ENCODE measurements around the gene LPCAT2.
"Not testable (repeated sequence)": the region's sequence is repeated elsewhere in the genome, so short reads cannot be mapped to it uniquely, and the experiment has no call there.

The LPCAT2 gene

DNA sequence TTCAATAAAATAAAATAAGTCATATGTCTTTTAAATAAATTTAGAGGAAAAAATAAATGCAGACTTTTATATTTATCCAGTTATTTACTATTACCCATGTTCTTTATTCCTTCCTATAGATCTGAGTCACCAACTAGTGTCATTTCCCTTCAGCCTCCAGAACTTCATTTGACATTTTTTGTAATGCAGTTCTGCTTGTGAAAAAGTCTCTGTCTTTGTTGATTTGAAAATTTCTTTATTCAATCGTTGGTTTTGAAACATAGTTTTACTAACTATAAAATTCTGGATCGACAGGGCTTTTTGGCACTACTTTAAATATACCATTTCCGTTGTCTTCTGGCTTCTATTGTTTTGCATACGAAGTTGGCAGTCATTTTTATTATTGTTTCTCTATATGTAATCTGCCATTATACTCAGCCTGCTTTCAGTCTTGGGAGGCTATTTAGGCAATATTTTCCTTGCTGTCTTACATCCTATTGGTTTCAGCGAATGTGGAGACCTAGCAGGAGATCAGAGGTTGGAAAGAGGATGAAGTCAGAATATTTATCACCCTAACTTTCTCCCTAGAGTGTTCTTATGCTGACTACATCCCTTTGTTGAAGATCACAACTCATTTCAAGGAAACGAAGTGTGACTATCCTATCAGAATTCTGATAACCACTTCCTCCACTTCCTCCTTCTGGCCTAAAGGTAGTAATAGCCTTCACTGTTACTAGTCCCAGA, 104.9 kb downstream of the LPCAT2 start:
- TF ChIP-seq, protein P1, sequence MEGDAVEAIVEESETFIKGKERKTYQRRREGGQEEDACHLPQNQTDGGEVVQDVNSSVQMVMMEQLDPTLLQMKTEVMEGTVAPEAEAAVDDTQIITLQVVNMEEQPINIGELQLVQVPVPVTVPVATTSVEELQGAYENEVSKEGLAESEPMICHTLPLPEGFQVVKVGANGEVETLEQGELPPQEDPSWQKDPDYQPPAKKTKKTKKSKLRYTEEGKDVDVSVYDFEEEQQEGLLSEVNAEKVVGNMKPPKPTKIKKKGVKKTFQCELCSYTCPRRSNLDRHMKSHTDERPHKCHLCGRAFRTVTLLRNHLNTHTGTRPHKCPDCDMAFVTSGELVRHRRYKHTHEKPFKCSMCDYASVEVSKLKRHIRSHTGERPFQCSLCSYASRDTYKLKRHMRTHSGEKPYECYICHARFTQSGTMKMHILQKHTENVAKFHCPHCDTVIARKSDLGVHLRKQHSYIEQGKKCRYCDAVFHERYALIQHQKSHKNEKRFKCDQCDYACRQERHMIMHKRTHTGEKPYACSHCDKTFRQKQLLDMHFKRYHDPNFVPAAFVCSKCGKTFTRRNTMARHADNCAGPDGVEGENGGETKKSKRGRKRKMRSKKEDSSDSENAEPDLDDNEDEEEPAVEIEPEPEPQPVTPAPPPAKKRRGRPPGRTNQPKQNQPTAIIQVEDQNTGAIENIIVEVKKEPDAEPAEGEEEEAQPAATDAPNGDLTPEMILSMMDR (IDR thresholded peaks at IDR 0.05; ENCODE audit: control extremely low read depth, extremely low read depth, low read depth, missing control alignments) = no peak
- ChIA-PET CTCF (no interaction called here), POLR2A (no interaction called here)
- no peak for DNase-seq (ENCODE audit: extremely low spot score)

DNA sequence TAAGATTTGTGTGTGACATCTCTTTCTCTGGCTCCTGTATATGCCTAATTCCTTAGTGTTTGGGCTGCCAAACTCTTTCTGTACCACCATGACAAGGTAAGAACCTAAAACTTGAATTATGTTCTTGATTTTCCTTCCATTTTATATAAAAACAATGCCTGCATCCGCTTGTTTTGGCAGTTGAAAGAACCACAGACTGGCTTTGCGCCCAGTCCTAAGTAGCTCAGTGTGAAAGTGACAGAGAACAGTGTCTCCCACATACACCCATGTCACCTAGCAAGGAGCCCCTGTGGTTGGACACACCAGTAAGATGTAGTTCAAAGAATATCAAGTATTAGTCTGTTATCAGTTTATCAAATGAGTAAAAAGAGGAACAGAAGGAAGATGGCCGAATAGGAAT, 106.2 kb downstream of the LPCAT2 start:
- TF ChIP-seq, protein P1 (IDR thresholded peaks at IDR 0.05; ENCODE audit: control extremely low read depth, extremely low read depth, low read depth, missing control alignments) = no peak
- DNase-seq (ENCODE audit: extremely low spot score) = no peak
- ChIA-PET CTCF (no interaction called here), POLR2A (no interaction called here)

DNA sequence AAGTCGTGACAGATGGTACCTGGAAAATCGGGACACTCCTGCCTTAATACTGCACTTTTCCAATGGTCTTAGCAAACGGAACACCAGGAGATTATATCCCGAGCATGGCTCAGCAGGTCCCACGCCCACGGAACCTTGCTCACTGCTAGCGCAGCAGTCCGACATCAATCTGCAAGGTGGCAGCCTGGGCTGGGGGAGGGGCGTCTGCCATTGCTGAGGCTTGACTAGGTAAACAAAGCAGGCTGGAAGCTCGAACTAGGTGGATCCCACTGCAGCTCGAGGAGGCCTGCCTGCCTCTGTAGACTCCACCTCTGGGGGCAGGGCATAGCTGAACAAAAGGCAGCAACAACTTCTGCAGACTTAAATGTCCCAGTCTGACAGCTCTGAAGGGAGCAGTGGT, 106.8 kb downstream of the LPCAT2 start:
- DNase-seq (ENCODE audit: extremely low spot score); POLR2A ChIA-PET; CTCF ChIA-PET: not testable (repeated sequence)

DNA sequence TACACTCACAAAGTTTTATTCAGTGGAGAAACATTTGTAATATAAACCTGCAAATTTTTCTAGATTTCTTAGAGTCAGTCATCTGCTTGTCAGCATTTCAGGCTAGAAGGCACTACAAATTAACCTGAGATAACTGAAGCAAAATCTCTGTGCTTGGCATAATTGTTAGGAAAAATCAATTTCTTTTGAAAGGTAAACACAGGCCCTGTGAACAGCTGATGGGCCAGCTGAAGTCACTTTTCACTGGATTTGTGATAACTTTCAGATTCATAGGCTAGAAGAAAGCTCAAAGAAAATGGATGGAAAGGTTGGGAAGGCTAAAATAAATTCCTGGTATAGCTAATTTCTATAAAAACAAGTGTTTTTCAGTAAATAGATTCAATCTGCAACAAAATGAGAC, 112.9 kb downstream of the LPCAT2 start:
- DNase-seq (ENCODE audit: extremely low spot score) = no peak
- ChIA-PET CTCF (interaction anchor here (1.3 kb wide), 1 partner anchor 12 kb away, joined by 3 read pairs; no protein-coding TSS in a partner anchor), POLR2A (no interaction called here)
- TF ChIP-seq, protein P1 (IDR thresholded peaks at IDR 0.05; ENCODE audit: control extremely low read depth, extremely low read depth, low read depth, missing control alignments) = no peak

DNA sequence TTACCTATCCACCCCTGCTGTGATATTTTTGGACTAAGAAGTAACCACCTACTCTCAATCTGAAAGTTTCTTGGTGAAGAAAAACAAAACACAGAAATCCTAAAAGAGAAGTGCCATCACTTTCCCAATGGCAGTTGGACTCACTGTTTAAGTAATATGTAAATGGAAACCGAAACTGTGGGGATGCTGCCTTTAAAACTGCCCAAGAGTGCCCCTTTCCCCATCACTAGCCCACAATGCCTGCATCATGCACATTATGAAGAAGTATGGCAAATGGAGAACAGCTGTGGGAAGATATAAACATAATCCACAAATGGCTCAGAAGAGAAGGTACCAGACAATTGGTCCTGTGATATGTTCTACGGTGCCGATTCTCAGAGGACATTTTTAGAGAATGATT, 113.4 kb downstream of the LPCAT2 start:
- POLR2A ChIA-PET = no interaction called here
- TF ChIP-seq, protein P1 (IDR thresholded peaks at IDR 0.05; ENCODE audit: control extremely low read depth, extremely low read depth, low read depth, missing control alignments) = no peak
- DNase-seq (ENCODE audit: extremely low spot score) = no peak
- CTCF ChIA-PET = interaction anchor here (1.3 kb wide), 1 partner anchor 12 kb away, joined by 3 read pairs; no protein-coding TSS in a partner anchor

DNA sequence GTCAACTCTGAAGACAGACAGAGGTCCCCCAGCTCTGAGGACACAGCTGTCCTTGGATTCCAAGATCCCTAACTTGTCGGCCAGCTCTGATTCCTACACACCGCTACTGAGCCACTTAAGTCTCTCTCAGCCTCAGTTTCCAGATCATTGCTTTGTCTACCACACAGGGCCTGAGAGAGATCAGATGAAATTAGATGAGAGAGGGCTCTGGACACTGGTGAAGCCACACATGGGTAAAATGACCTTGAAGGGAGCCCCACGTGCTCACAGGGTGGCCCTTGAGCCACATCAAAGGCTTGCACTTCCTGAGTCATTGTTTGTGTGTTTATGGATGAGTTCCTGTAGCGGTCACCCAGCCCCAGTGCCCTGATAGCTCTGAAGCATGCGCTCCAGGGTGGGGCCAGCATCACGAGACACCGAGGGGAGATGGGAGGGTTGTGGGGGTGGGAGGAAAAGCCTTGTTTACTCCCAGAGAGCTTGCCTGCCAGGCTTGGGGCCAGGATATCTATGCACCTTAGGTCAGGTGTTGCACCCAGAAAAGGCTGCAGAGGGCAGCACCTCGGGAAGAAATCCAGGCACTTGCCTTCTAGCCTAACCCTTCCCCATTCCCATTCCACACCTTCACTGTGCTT, 114.2 kb downstream of the LPCAT2 start:
- no peak for DNase-seq (ENCODE audit: extremely low spot score)
- ChIA-PET POLR2A (no interaction called here), CTCF (interaction anchor here (1.3 kb wide), 1 partner anchor 11 kb away, joined by 3 read pairs; no protein-coding TSS in a partner anchor)
- TF ChIP-seq, protein P1 (IDR thresholded peaks at IDR 0.05; ENCODE audit: control extremely low read depth, extremely low read depth, low read depth, missing control alignments) = no peak

DNA sequence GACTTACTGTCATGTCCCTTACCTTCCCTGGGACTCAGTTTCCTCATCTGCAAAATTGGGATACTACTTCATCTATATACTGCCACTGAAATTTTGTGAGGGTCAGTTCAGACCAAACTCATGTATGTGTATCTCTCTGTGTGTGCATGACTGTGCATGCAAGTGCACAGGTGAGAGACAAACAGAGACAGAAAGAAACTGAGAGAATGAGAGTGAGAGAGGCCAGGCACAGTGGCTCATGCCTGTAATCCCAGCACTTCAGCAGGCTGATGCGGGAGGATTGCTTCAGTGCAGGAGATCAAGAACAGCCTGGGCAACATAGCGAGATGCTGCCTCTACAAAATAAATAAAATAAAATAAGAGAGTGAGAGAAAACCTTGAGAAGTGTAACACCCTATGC, 114.8 kb downstream of the LPCAT2 start:
- TF ChIP-seq, protein P1 (IDR thresholded peaks at IDR 0.05; ENCODE audit: control extremely low read depth, extremely low read depth, low read depth, missing control alignments) = no peak
- DNase-seq (ENCODE audit: extremely low spot score) = no peak
- ChIA-PET CTCF (no interaction called here), POLR2A (no interaction called here)
